Endothelial cell of umbilical vein (primary cell): Measurements from ENCODE around the gene HMGXB4. TPM values are rescaled to one million over a fixed set of nuclear protein-coding genes. Genes with fewer than 3 reads are reported as not detected.

ENCODE experiments used
- BruUV-seq: library from RNA; stranded (reverse); fragments of 400-500 nt; replicated peaks from 2 replicates; lab custom pipeline; 2021; lab: Mats Ljungman, UMichigan
- CTCF ChIA-PET: fragments of 300-600, 350-600 bp; sonication (Branson Sonifier 250); formaldehyde crosslinking; loops from one replicate; lab custom pipeline; 2021; ENCODE audit warnings: antibody characterized with exemption, inconsistent platforms; lab: Charles Lee
- POLR2A ChIA-PET: fragments of 300-600, 350-600 bp; sonication (Branson Sonifier 250); formaldehyde crosslinking; loops from one replicate; lab custom pipeline; 2021; ENCODE audit warnings: antibody characterized with exemption, inconsistent platforms; lab: Charles Lee
- DNase-seq: peaks from one replicate; pipeline ENCODE4 v3.0.0-alpha.2; 2011; ENCODE audit warnings: low read depth, low spot score
- FAIRE-seq: peaks from 2 replicates; lab custom pipeline; 2011; peaks lifted over from hg19 to GRCh38; lab: Jason Lieb, UNC
- H2AFZ ChIP-seq: 2 replicates; pipeline ENCODE4 v1.6.0; 2012; ENCODE audit warnings: low read depth, low read length, control low read depth, inconsistent platforms
- H3K27ac ChIP-seq: 2 replicates; pipeline ENCODE4 v1.5.1; 2011; ENCODE audit warnings: low read depth, mild to moderate bottlenecking, control low read depth, low read length, moderate library complexity; ENCODE audit not compliant: insufficient read depth
- H3K27me3 ChIP-seq, 2 experiments: 2 replicates each; pipeline versions ENCODE4 v1.6.0 to v1.6.1; 2011; ENCODE audit warnings: low read length in 2 of 2, mixed read lengths in 1 of 2; ENCODE audit not compliant: control insufficient read depth in 2 of 2, insufficient read depth in 2 of 2
- H3K36me3 ChIP-seq, 2 experiments: 2 replicates in 1 of 2; 3 replicates in 1 of 2; pipeline ENCODE4 v1.5.1; 2011; ENCODE audit warnings: low read length in 2 of 2, mild to moderate bottlenecking in 1 of 2, moderate library complexity in 1 of 2; ENCODE audit not compliant: control insufficient read depth in 2 of 2, insufficient read depth in 2 of 2; ENCODE audit errors: extremely low read depth in 1 of 2
- H3K4me1 ChIP-seq: 3 replicates; pipeline ENCODE4 v1.5.1; 2011; ENCODE audit warnings: mild to moderate bottlenecking, low read length; ENCODE audit not compliant: control insufficient read depth, insufficient read depth; ENCODE audit errors: extremely low read depth
- H3K4me2 ChIP-seq: 2 replicates; pipeline ENCODE4 v1.6.1; 2011; ENCODE audit warnings: low read length, control low read depth, mixed read lengths; ENCODE audit not compliant: insufficient read depth
- H3K4me3 ChIP-seq, 3 experiments: fragments of 200-600 bp in 1 of 3; sonication (generic), shearing (Covaris generic) in 1 of 3; replicated peaks in 1 of 3; 2 replicates each; pipeline ENCODE4 v1.5.1; 2011 to 2016; ENCODE audit warnings: control low read depth in 3 of 3, low read length in 3 of 3, mild to moderate bottlenecking in 2 of 3, inconsistent platforms in 1 of 3, low read depth in 1 of 3, moderate library complexity in 1 of 3; ENCODE audit not compliant: insufficient read depth in 1 of 3
- H3K79me2 ChIP-seq: 2 replicates; pipeline ENCODE4 v1.6.0; 2012; ENCODE audit warnings: low read length, inconsistent platforms; ENCODE audit not compliant: control insufficient read depth, insufficient read depth
- H3K9ac ChIP-seq: replicated peaks from 2 replicates; pipeline ENCODE3; 2011; ENCODE audit warnings: low read length, control low read depth; ENCODE audit not compliant: insufficient read depth; ENCODE audit errors: extremely low read depth
- H3K9me1 ChIP-seq: replicated peaks from 3 replicates; pipeline ENCODE4 v1.6.0; 2011; ENCODE audit warnings: mild to moderate bottlenecking, low read length; ENCODE audit not compliant: control insufficient read depth, insufficient read depth; ENCODE audit errors: extremely low read depth
- H3K9me3 ChIP-seq: replicated peaks from 2 replicates; pipeline ENCODE4 v1.5.1; 2012; ENCODE audit warnings: low read length, inconsistent platforms; ENCODE audit not compliant: control insufficient read depth, insufficient read depth
- H4K20me1 ChIP-seq: replicated peaks from 2 replicates; pipeline ENCODE3; 2011; ENCODE audit warnings: mild to moderate bottlenecking, low read length; ENCODE audit not compliant: control insufficient read depth, insufficient read depth; ENCODE audit errors: extremely low read depth
- CTCF ChIP-seq, 2 donors: IDR thresholded peaks; 1 replicate in 1 of 2; 2 replicates in 1 of 2; pipeline ENCODE4 v1.5.1; 2011; ENCODE audit warnings: low read length in 2 of 2, mild to moderate bottlenecking in 2 of 2, moderate library complexity in 2 of 2, control low read depth in 1 of 2, inconsistent platforms in 1 of 2, low read depth in 1 of 2; ENCODE audit not compliant: insufficient read depth in 1 of 2; ENCODE audit errors: extremely low read depth in 1 of 2
- EZH2 ChIP-seq: IDR thresholded peaks from 2 replicates; pipeline ENCODE4 v1.6.1; 2012; ENCODE audit warnings: borderline replicate concordance, low read depth, mild to moderate bottlenecking, moderate library complexity, low read length, inconsistent platforms; ENCODE audit not compliant: severe bottlenecking
- FOS ChIP-seq: IDR thresholded peaks from 2 replicates; pipeline ENCODE4 v1.6.1; 2011; ENCODE audit warnings: mild to moderate bottlenecking, low read length, moderate library complexity, borderline replicate concordance; ENCODE audit not compliant: insufficient read depth
- GATA2 ChIP-seq: IDR thresholded peaks from 2 replicates; pipeline ENCODE4 v1.7.0; 2011; ENCODE audit warnings: low read depth, mild to moderate bottlenecking, moderate library complexity, mixed read lengths, low read length; ENCODE audit not compliant: insufficient read length, insufficient read depth
- JUN ChIP-seq: IDR thresholded peaks from 2 replicates; pipeline ENCODE4 v1.6.1; 2011; ENCODE audit warnings: borderline replicate concordance, low read depth; ENCODE audit not compliant: insufficient read length, insufficient read depth
- MAX ChIP-seq: IDR thresholded peaks from 2 replicates; pipeline ENCODE4 v1.6.1; 2011; ENCODE audit not compliant: insufficient read depth, insufficient read length
- MYC ChIP-seq: IDR thresholded peaks from one replicate; pipeline ENCODE4 v1.6.1; 2011; ENCODE audit warnings: mild to moderate bottlenecking, low read depth, low read length
- POLR2A ChIP-seq: IDR thresholded peaks from 2 replicates; pipeline ENCODE4 v1.6.1; 2012; ENCODE audit warnings: low read depth, mild to moderate bottlenecking, control low read depth, low read length
- POLR2AphosphoS5 ChIP-seq: IDR thresholded peaks from 2 replicates; pipeline ENCODE4 v1.6.1; 2012; ENCODE audit warnings: low read depth, mild to moderate bottlenecking, control low read depth, low read length, moderate library complexity; ENCODE audit not compliant: insufficient read depth
- dilution Hi-C: fragments of 300-500 bp; cut with MboI; formaldehyde crosslinking; loops from one replicate; pipeline ENCODE4 v1.15.0; 2019; ENCODE audit warnings: low sequenced_read_pairs; ENCODE audit not compliant: extremely low pct_ligation_motif_present
- intact Hi-C: fragments of 100-400 bp; cut with micrococcal nuclease; formaldehyde crosslinking; loops from one replicate; pipeline ENCODE4 v1.10.0; 2022
- polyA plus RNA-seq, 4 experiments: library from polyadenylated mRNA; depleted of rRNA in 3 of 4; stranded (reverse) in 3 of 4; unstranded in 1 of 4; fragments of >200 nt; gene quantifications; 2 replicates each; pipeline versions ENCODE4 v1.2.1 to v1.2.3, GENCODE V29; 2011 to 2012; ENCODE audit warnings: missing spikeins in 1 of 4
- total RNA-seq: library from RNA; stranded (reverse); gene quantifications from 2 replicates; pipeline ENCODE4 v1.2.3, GENCODE V29; 2021

Gene HMGXB4
- total and polyA plus RNA-seq, 2 donors (not counting 3 experiments of a cell fraction or from before 2014, with no cell fraction given) = 12.2 to 30.5 TPM

GRCh38 chr22:35317680-35318290, 60.5 kb downstream of the HMGXB4 start:
- POLR2A ChIA-PET = no interaction called here
- CTCF ChIA-PET = no interaction called here

More at GRCh38 chr22:35317680-35318290, 60.5 kb downstream of the HMGXB4 start:
- Histone ChIP-seq H3K27ac (no peak overlapping the region), H2AFZ (no peak overlapping the region), H3K9ac (no peak overlapping the region), H3K9me1 (no peaks in the 10 kb centered on the region), H3K4me1 (peaks cover 20% of the 10 kb centered on the region), H3K4me2 (no peak overlapping the region), H3K36me3 (peaks cover 9 to 28% of the 10 kb centered on the region in 2 experiments), H4K20me1 (no peaks in the 10 kb centered on the region), H3K9me3 (no peaks in the 10 kb centered on the region), H3K79me2 (peaks cover 4% of the 10 kb centered on the region), H3K27me3 (no peaks in the 10 kb centered on the region), H3K4me3 (no peak overlapping the region)
- DNase-seq (no peak), FAIRE-seq (no peak)
- dilution Hi-C loops (no loop called here), intact Hi-C loops (no loop called here)
- TF ChIP-seq CTCF (IDR thresholded peaks at IDR 0.05; ENCODE audit: extremely low read depth in 1 of 2, insufficient read depth in 1 of 2, low read depth in 1 of 2, low read length in 2 of 2) (no peak), EZH2 (no peak), MAX (no peak), JUN (no peak), POLR2A (no peak), MYC (no peak), FOS (no peak), POLR2AphosphoS5 (no peak), GATA2 (no peak)
- BruUV-seq = no TSS peak
